HEK293 (cell line): Measurements from ENCODE around the gene PROSER3.

Experiments used
- CTCF ChIA-PET: fragments of 350-600 bp; formaldehyde crosslinking; extraction: SDS; loops from one replicate; lab custom pipeline; 2021; ENCODE audit warnings: antibody characterized with exemption; lab: Yijun Ruan, JAX
- POLR2A ChIA-PET: fragments of 300-600 bp; formaldehyde crosslinking; extraction: SDS; loops from one replicate; lab custom pipeline; 2020; ENCODE audit warnings: antibody characterized with exemption, inconsistent platforms; lab: Yijun Ruan, JAX
- H3K27ac ChIP-seq: fragments of 200-500 bp; sonication (Bioruptor generic); 2 replicates; pipeline ENCODE4 v1.5.1; 2014; ENCODE audit warnings: low read depth, low read length, control low read depth, inconsistent platforms; ENCODE audit errors: extremely low read depth
- H3K36me3 ChIP-seq, 2 experiments: fragments of 200-500 bp in 1 of 2; sonication (Bioruptor generic) in 1 of 2; 1 replicate in 1 of 2; 2 replicates in 1 of 2; pipeline ENCODE4 v1.5.1; 2014 to 2017; ENCODE audit warnings: inconsistent platforms in 2 of 2, low read length in 2 of 2; ENCODE audit not compliant: control insufficient read depth in 2 of 2, insufficient read depth in 1 of 2
- H3K4me1 ChIP-seq: fragments of 200-500 bp; sonication (Bioruptor generic); 2 replicates; pipeline ENCODE4 v1.5.1; 2014; ENCODE audit warnings: mild to moderate bottlenecking, low read length, inconsistent platforms; ENCODE audit not compliant: control insufficient read depth, insufficient read depth
- H3K4me3 ChIP-seq: 2 replicates; pipeline ENCODE4 v1.5.1; 2011; ENCODE audit warnings: low read depth, mild to moderate bottlenecking, control low read depth, low read length, moderate library complexity
- H3K9me3 ChIP-seq: fragments of 200-500 bp; sonication (Bioruptor generic); 2 replicates; pipeline ENCODE4 v1.5.1; 2014; ENCODE audit warnings: low read depth, low read length, inconsistent platforms; ENCODE audit not compliant: control insufficient read depth, insufficient read depth
- GLI4 ChIP-seq: fragments of 450-650 bp; formaldehyde crosslinking; IDR thresholded peaks from 2 replicates; pipeline ENCODE4 v1.5.1; 2016; ENCODE audit warnings: missing biosample characterization, missing genetic modification characterization
- GLIS2 ChIP-seq: fragments of 450-650 bp; formaldehyde crosslinking; IDR thresholded peaks from 2 replicates; pipeline ENCODE4 v1.5.1; 2016; ENCODE audit warnings: missing biosample characterization, missing genetic modification characterization
- OVOL3 ChIP-seq: fragments of 450-650 bp; formaldehyde crosslinking; IDR thresholded peaks from 2 replicates; pipeline ENCODE4 v1.5.1; 2016; ENCODE audit warnings: missing biosample characterization, missing genetic modification characterization
- RBAK ChIP-seq: fragments of 450-650 bp; formaldehyde crosslinking; IDR thresholded peaks from 2 replicates; pipeline ENCODE4 v1.5.1; 2016; ENCODE audit warnings: missing biosample characterization, missing genetic modification characterization
- SCRT1 ChIP-seq: fragments of 450-650 bp; formaldehyde crosslinking; IDR thresholded peaks from 2 replicates; pipeline ENCODE4 v1.5.1; 2016; ENCODE audit warnings: missing biosample characterization, missing genetic modification characterization, borderline replicate concordance
- SCRT2 ChIP-seq: fragments of 450-650 bp; formaldehyde crosslinking; IDR thresholded peaks from 2 replicates; pipeline ENCODE4 v1.5.1; 2016; ENCODE audit warnings: missing biosample characterization, missing genetic modification characterization
- TRIM28 ChIP-seq: IDR thresholded peaks from 2 replicates; pipeline ENCODE4 v1.6.1; 2011; ENCODE audit warnings: low read length, control low read depth, borderline replicate concordance
- ZNF133 ChIP-seq: fragments of 450-650 bp; formaldehyde crosslinking; IDR thresholded peaks from 2 replicates; pipeline ENCODE4 v1.5.1; 2016; ENCODE audit warnings: missing biosample characterization, missing genetic modification characterization
- ZNF239 ChIP-seq: fragments of 450-650 bp; formaldehyde crosslinking; IDR thresholded peaks from 2 replicates; pipeline ENCODE4 v1.5.1; 2016; ENCODE audit warnings: missing biosample characterization, missing genetic modification characterization
- ZNF354C ChIP-seq: fragments of 450-650 bp; formaldehyde crosslinking; IDR thresholded peaks from 2 replicates; pipeline ENCODE4 v1.5.1; 2016; ENCODE audit warnings: missing biosample characterization, missing genetic modification characterization, low read depth, borderline replicate concordance
- ZNF544 ChIP-seq: fragments of 450-650 bp; formaldehyde crosslinking; IDR thresholded peaks from 2 replicates; pipeline ENCODE4 v1.5.0; 2017; ENCODE audit warnings: missing biosample characterization, missing genetic modification characterization
- ZNF623 ChIP-seq: fragments of 450-650 bp; formaldehyde crosslinking; IDR thresholded peaks from 2 replicates; pipeline ENCODE4 v1.5.1; 2016; ENCODE audit warnings: missing biosample characterization, missing genetic modification characterization
- ZSCAN23 ChIP-seq: fragments of 450-650 bp; formaldehyde crosslinking; IDR thresholded peaks from 2 replicates; pipeline ENCODE4 v1.5.1; 2016; ENCODE audit warnings: missing biosample characterization, missing genetic modification characterization
- ZXDB ChIP-seq: fragments of 450-650 bp; formaldehyde crosslinking; IDR thresholded peaks from 2 replicates; pipeline ENCODE4 v1.5.1; 2016; ENCODE audit warnings: missing biosample characterization, missing genetic modification characterization
- TF ChIP-seq, protein P1 (sequence below): fragments of 450-650 bp; formaldehyde crosslinking; IDR thresholded peaks from 2 replicates; pipeline ENCODE4 v1.5.1; 2016; ENCODE audit warnings: missing biosample characterization, missing genetic modification characterization
- TF ChIP-seq, protein P2 (sequence below): fragments of 450-650 bp; formaldehyde crosslinking; IDR thresholded peaks from 2 replicates; pipeline ENCODE4 v1.5.1; 2016; ENCODE audit warnings: missing biosample characterization, missing genetic modification characterization
- TF ChIP-seq, protein P3 (sequence below): fragments of 450-650 bp; formaldehyde crosslinking; IDR thresholded peaks from 2 replicates; pipeline ENCODE4 v1.5.1; 2016; ENCODE audit warnings: missing biosample characterization, missing genetic modification characterization
- TF ChIP-seq, protein P4 (sequence below): fragments of 450-650 bp; formaldehyde crosslinking; IDR thresholded peaks from 2 replicates; pipeline ENCODE4 v1.5.1; 2016; ENCODE audit warnings: missing biosample characterization, missing genetic modification characterization
- TF ChIP-seq, protein P5 (sequence below): fragments of 450-650 bp; IDR thresholded peaks from 2 replicates; pipeline ENCODE4 v1.5.1; 2018; ENCODE audit warnings: missing biosample characterization, mild to moderate bottlenecking, missing genetic modification characterization

The PROSER3 gene

DNA sequence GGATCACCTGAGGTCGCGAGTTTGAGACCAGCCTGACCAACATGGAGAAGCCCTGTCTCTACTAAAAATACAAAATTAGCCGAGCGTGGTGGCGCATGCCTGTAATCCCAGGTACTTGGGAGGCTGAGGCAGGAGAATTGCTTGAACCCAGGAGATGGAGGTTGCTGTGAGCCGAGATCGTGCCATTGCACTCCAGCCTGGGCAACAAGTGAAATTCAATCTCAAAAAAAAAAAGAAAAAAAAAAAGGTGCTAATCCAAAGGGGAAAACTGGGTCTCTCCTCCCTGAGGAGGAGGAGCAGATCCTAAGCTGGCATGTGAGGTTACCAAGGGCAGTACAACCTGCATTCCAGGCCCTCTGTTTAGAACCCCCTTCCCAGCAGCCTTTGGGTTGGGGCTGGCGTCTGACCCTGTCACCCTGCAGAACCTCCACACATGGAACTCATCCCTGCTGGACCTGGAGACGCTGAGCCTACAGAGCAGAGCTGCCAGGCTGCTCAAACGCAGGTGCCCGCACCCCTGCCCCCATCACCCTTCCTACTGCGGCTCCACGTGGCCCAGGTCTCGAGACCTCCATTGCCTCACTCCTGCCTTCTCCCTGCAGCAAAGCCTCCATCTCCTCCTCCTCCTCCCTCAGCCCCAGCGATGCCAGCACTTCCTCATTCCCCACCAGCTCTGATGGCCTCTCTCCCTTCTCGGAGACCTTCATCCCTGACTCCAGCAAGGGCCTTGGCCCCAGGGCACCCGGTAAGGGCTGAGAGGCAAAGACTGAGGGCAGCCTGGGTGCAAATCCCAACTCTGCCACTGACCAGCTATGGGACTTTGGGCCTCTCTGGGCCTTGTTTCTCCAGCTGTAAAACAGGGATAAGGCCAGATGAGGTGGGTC, 6.7 kb downstream of the PROSER3 start:
- peaks cover 79 to 98% of the 10 kb centered on the region in 2 experiments for H3K36me3 ChIP-seq
- H3K9me3 ChIP-seq = no peaks in the 10 kb centered on the region
- H3K4me1 ChIP-seq = no peaks in the 10 kb centered on the region; the same call in 1 of the 2 replicates
- POLR2A ChIA-PET = interaction anchor here (0.6 to 3.7 kb wide), 5 partner anchors 8 to 55 kb away, joined by 3 to 26 read pairs (median 6); partner anchors contain the start of genes HSPB6 and LIN37
- peak overlapping the region; percentile 46; the same call in 1 of the 2 replicates for H3K27ac ChIP-seq
- CTCF ChIA-PET = interaction anchor here (0.6 to 0.7 kb wide), 3 partner anchors 10 to 1360 kb away, joined by 3 read pairs; no protein-coding TSS in a partner anchor
- TF ChIP-seq SCRT2 (tag by site-specific recombination) (peak; percentile 92), GLI4 (tag by site-specific recombination) (no peak), SCRT1 (tag by site-specific recombination) (peak; percentile 45; the same call in 1 of the 2 replicates)
- TF ChIP-seq, protein P1, sequence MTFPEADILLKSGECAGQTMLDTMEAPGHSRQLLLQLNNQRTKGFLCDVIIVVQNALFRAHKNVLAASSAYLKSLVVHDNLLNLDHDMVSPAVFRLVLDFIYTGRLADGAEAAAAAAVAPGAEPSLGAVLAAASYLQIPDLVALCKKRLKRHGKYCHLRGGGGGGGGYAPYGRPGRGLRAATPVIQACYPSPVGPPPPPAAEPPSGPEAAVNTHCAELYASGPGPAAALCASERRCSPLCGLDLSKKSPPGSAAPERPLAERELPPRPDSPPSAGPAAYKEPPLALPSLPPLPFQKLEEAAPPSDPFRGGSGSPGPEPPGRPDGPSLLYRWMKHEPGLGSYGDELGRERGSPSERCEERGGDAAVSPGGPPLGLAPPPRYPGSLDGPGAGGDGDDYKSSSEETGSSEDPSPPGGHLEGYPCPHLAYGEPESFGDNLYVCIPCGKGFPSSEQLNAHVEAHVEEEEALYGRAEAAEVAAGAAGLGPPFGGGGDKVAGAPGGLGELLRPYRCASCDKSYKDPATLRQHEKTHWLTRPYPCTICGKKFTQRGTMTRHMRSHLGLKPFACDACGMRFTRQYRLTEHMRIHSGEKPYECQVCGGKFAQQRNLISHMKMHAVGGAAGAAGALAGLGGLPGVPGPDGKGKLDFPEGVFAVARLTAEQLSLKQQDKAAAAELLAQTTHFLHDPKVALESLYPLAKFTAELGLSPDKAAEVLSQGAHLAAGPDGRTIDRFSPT = 0 out of 2 replicates have a peak, but pooled peaks have one; percentile 61
- H3K4me3 ChIP-seq = no peak overlapping the region

DNA sequence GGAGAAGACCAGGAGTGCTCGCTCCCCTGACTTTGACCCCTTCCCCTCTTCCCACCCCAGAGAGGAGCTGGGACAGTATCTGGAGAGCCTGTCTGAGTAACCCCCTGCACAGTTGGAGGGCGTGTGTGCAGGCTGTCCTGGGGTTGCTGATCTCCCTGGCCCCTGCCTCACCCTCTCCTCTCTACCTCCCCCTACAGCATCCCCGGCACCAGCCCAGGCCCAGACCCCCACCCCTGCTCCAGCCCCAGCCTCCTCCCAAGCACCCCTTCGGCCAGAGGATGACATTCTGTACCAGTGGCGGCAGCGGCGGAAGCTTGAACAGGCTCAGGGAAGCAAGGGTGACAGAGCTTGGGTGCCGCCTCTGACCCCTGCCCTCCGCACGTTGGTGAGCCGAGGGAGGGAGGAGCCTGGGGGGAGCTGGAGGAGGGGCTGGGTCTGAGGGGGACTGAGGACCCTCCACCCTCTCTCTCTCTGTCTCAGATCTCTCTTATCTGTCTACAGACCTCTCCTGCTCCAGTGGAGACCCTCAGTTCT, 8.7 kb downstream of the PROSER3 start:
- POLR2A ChIA-PET = interaction anchor here (0.7 to 3.7 kb wide), 6 partner anchors 10 to 36 kb away, joined by 3 to 26 read pairs (median 6); partner anchors contain the start of genes HSPB6 and LIN37
- TF ChIP-seq TRIM28 = no peak
- no peak for TF ChIP-seq ZNF544 (tag by site-specific recombination)
- no peak for TF ChIP-seq ZNF239 (tag by site-specific recombination)
- TF ChIP-seq, protein P2, sequence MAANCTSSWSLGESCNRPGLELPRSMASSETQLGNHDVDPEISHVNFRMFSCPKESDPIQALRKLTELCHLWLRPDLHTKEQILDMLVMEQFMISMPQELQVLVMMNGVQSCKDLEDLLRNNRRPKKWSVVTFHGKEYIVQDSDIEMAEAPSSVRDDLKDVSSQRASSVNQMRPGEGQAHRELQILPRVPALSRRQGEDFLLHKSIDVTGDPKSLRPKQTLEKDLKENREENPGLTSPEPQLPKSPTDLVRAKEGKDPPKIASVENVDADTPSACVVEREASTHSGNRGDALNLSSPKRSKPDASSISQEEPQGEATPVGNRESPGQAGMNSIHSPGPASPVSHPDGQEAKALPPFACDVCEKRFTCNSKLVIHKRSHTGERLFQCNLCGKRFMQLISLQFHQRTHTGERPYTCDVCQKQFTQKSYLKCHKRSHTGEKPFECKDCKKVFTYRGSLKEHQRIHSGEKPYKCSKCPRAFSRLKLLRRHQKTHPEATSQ = no peak
- no peak for TF ChIP-seq ZSCAN23 (tag by site-specific recombination)
- TF ChIP-seq ZNF354C (tag by site-specific recombination) = no peak
- TF ChIP-seq, protein P3, sequence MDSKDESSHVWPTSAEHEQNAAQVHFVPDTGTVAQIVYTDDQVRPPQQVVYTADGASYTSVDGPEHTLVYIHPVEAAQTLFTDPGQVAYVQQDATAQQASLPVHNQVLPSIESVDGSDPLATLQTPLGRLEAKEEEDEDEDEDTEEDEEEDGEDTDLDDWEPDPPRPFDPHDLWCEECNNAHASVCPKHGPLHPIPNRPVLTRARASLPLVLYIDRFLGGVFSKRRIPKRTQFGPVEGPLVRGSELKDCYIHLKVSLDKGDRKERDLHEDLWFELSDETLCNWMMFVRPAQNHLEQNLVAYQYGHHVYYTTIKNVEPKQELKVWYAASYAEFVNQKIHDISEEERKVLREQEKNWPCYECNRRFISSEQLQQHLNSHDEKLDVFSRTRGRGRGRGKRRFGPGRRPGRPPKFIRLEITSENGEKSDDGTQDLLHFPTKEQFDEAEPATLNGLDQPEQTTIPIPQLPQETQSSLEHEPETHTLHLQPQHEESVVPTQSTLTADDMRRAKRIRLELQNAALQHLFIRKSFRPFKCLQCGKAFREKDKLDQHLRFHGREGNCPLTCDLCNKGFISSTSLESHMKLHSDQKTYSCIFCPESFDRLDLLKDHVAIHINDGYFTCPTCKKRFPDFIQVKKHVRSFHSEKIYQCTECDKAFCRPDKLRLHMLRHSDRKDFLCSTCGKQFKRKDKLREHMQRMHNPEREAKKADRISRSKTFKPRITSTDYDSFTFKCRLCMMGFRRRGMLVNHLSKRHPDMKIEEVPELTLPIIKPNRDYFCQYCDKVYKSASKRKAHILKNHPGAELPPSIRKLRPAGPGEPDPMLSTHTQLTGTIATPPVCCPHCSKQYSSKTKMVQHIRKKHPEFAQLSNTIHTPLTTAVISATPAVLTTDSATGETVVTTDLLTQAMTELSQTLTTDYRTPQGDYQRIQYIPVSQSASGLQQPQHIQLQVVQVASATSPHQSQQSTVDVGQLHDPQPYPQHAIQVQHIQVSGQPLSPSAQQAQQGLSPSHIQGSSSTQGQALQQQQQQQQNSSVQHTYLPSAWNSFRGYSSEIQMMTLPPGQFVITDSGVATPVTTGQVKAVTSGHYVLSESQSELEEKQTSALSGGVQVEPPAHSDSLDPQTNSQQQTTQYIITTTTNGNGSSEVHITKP (tag by site-specific recombination) = no peak
- TF ChIP-seq GLIS2 = no peak
- TF ChIP-seq, protein P4, sequence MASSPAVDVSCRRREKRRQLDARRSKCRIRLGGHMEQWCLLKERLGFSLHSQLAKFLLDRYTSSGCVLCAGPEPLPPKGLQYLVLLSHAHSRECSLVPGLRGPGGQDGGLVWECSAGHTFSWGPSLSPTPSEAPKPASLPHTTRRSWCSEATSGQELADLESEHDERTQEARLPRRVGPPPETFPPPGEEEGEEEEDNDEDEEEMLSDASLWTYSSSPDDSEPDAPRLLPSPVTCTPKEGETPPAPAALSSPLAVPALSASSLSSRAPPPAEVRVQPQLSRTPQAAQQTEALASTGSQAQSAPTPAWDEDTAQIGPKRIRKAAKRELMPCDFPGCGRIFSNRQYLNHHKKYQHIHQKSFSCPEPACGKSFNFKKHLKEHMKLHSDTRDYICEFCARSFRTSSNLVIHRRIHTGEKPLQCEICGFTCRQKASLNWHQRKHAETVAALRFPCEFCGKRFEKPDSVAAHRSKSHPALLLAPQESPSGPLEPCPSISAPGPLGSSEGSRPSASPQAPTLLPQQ (tag by site-specific recombination) = no peak
- no peak for TF ChIP-seq SCRT1 (tag by site-specific recombination)
- no peak for TF ChIP-seq ZNF133 (tag by site-specific recombination)
- no peak for TF ChIP-seq ZNF623 (tag by site-specific recombination)
- TF ChIP-seq, protein P5, sequence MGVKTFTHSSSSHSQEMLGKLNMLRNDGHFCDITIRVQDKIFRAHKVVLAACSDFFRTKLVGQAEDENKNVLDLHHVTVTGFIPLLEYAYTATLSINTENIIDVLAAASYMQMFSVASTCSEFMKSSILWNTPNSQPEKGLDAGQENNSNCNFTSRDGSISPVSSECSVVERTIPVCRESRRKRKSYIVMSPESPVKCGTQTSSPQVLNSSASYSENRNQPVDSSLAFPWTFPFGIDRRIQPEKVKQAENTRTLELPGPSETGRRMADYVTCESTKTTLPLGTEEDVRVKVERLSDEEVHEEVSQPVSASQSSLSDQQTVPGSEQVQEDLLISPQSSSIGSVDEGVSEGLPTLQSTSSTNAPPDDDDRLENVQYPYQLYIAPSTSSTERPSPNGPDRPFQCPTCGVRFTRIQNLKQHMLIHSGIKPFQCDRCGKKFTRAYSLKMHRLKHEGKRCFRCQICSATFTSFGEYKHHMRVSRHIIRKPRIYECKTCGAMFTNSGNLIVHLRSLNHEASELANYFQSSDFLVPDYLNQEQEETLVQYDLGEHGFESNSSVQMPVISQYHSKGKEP (tag by site-specific recombination) = no peak
- no peak for TF ChIP-seq OVOL3 (tag by site-specific recombination)
- TF ChIP-seq RBAK (tag by site-specific recombination) = no peak
- TF ChIP-seq ZXDB (tag by site-specific recombination) = no peak
- Histone ChIP-seq H3K4me1 (peaks cover 7% of the 10 kb centered on the region; the same call in 1 of the 2 replicates), H3K4me3 (no peak overlapping the region), H3K36me3 (peaks cover 61 to 94% of the 10 kb centered on the region in 2 experiments), H3K9me3 (no peaks in the 10 kb centered on the region), H3K27ac (no peak overlapping the region)
- CTCF ChIA-PET = no interaction called here
